GM21717 (cell line): Measurements from ENCODE around the gene ICAM3.

Experiments used
- ATAC-seq: cut with Tn5 transposase; IDR thresholded peaks from one replicate; pipeline ENCODE4 v1.9.1; 2021; ENCODE audit warnings: mild to moderate bottlenecking, moderate library complexity; ENCODE audit not compliant: unreplicated experiment

ICAM3 gene

DNA sequence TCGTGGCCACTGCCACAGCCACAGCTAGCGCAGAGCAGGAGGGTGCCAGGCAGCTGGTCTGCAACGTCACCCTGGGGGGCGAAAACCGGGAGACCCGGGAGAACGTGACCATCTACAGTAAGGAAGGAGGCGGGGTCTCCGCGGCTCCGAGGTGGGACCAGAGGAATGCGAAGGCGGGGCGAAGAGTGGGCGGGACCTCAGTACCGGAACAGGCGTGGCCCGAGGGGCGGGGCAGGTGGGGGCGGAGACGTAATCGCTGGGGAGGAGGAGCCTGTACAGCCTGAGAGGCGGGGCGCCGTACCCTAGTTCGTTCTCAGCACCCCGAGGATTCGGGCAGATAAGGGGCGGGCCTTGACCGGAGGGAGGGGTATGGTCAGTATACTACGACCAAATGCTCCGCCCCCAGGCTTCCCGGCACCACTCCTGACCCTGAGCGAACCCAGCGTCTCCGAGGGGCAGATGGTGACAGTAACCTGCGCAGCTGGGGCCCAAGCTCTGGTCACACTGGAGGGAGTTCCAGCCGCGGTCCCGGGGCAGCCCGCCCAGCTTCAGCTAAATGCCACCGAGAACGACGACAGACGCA lies 47.1 kb downstream of the ICAM3 start:
- ATAC-seq, result peak; percentile 34

DNA sequence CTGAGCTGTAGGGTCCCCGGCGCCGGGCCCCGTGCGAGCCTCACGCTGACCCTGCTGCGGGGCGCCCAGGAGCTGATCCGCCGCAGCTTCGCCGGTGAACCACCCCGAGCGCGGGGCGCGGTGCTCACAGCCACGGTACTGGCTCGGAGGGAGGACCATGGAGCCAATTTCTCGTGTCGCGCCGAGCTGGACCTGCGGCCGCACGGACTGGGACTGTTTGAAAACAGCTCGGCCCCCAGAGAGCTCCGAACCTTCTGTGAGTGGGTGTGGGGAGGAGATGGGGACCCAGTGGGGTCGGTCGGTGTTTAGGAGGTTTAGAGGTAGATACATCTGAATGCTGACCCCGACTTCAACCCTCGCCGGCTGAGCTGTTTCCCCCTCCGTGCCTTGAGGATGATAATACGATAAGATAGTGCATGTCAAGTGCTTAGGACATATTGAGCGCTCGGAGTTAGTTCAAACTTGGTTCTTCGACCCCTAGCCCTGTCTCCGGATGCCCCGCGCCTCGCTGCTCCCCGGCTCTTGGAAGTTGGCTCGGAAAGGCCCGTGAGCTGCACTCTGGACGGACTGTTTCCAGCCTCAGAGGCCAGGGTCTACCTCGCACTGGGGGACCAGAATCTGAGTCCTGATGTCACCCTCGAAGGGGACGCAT lies 47.7 kb downstream of the ICAM3 start:
- peak; percentile 1 for ATAC-seq

DNA sequence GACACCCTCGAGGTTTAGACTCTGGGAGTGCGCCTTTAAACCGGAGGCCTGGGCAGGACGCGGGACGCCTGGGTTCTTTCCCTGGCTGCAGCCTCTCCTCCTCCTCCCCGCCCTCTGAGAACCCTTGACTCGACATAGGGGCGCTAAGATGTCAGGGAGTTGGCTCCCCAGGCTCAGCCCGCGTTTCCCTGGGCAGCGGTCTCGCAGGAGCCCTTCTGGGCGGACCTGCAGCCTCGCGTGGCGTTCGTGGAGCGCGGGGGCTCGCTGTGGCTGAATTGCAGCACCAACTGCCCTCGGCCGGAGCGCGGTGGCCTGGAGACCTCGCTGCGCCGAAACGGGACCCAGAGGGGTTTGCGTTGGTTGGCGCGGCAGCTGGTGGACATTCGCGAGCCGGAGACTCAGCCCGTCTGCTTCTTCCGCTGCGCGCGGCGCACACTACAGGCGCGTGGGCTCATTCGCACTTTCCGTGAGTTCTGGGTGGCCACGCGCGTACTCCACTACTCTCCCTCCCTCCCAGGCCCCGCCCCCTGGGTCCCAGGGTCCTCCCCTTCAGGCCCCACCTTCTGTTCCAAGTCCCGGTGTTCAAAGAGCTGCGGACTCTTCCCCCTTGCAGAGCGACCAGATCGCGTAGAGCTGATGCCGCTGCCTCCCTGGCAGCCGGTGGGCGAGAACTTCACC lies 48.4 kb downstream of the ICAM3 start:
- ATAC-seq, result no peak

DNA sequence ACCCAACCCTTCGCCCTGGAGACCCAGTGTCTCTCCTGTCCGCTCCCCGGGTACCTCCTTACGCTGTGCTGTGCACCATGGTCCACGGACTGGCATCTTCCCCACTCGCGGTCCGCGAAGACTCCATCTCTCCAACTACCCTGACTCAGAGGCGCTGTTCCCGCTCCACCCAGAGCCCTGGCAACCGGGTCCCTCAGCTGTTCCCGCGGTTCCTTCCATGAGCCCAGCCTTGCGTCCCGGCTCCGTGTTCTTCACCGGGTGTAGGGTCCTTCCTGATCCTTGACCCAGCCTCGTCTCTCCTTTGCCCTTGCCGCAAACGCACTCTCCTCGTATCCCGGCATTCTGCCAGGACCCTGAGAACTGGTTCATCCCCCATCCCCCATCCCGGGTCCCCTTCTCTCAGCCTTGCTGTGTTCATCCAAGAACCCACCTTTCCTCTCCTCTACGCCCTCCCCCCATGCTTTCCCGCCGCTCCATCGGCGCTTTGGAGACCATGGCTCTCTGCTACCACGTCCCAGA lies 49.0 kb downstream of the ICAM3 start:
- no peak for ATAC-seq

DNA sequence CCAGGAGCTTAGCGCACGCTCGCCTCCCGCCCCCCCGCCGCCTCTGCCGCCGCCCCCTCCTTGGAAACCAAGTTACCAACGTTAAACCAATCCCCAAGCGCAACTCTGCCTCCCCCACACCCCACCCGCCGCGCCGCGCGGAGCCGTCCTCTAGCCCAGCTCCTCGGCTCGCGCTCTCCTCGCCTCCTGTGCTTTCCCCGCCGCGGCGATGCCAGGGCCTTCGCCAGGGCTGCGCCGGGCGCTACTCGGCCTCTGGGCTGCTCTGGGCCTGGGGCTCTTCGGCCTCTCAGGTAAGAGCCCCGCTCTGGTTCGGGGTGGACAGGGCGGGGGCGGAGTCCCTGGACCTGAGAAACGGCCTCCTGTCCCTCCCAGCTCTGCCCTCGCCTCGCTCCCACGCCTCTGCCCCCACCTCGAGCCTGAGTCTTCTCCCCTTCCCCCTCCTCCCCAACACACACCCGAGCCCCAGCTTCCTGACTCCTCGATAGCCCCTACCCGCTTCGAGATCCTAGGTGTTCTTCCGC lies 49.5 kb downstream of the ICAM3 start, which contains the start of gene ICAM5:
Gene ICAM5 (plus strand): TSS at position 117 of the 521 bp plus-strand sequence. CDS start 92 bp downstream, at position 209.
- no peak for ATAC-seq

DNA sequence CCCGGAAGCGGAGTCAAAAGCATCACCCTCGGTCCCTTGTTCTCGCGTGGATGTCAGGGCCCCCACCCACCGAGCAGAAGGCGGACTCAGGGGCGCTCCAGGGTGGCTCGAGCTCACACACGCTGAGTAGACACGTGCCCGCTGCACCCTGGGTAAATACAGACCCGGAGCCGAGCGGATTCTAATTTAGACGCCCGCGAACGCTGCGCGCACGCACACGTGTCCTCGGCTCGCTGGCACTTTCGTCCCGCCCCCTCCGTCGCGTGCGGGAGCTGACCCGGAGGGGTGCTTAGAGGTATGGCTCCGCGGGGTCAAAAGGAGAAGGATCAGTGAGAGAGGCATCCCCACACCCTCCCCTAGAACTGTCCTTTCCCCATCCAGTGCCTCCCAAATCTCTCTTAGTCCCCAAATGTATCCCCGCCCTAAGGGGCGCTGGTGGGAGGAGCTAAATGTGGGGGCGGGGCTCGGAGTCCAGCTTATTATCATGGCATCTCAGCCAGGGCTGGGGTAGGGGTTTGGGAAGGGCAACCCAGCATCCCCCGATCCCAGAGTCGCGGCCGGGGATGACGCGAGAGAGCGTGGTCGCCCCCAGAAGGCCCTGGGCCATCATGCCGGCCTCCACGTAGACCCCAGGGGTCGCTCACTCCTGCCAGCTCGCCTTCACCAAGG lies 50.1 kb downstream of the ICAM3 start:
- ATAC-seq, result no peak

DNA sequence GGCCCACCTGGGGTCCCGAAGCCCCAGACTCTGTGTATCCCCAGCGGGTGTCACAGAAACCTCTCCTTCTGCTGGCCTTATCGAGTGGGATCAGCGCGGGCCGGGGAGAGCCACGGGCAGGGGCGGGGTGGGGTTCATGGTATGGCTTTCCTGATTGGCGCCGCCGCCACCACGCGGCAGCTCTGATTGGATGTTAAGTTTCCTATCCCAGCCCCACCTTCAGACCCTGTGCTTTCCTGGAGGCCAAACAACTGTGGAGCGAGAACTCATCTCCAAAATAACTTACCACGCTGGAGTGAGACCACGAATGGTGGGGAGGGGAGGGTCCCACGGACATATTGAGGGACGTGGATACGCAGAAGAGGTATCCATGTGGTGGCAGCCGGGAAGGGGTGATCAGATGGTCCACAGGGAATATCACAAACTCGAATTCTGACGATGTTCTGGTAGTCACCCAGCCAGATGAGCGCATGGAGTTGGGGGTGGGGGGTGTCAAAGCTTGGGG lies 50.7 kb downstream of the ICAM3 start:
- ATAC-seq, result no peak

DNA sequence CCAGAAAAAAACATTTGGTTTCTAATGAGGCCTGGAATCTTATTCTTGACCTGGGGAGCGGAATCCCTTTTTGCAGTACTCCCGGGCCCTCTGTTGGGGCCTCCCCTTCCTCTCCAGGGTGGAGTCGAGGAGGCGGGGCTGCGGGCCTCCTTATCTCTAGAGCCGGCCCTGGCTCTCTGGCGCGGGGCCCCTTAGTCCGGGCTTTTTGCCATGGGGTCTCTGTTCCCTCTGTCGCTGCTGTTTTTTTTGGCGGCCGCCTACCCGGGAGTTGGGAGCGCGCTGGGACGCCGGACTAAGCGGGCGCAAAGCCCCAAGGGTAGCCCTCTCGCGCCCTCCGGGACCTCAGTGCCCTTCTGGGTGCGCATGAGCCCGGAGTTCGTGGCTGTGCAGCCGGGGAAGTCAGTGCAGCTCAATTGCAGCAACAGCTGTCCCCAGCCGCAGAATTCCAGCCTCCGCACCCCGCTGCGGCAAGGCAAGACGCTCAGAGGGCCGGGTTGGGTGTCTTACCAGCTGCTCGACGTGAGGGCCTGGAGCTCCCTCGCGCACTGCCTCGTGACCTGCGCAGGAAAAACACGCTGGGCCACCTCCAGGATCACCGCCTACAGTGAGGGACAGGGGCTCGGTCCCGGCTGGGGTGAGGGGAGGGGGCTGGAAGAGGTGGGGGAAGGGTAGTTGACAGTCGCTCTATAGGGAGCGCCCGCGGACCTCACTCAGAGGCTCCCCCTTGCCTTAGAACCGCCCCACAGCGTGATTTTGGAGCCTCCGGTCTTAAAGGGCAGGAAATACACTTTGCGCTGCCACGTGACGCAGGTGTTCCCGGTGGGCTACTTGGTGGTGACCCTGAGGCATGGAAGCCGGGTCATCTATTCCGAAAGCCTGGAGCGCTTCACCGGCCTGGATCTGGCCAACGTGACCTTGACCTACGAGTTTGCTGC lies 52.4 kb downstream of the ICAM3 start, which contains the start of gene ICAM4:
Gene ICAM4 (plus strand): TSS at position 153 of the 935 bp plus-strand sequence. CDS start 58 bp downstream, at position 211.
- no peak for ATAC-seq

DNA sequence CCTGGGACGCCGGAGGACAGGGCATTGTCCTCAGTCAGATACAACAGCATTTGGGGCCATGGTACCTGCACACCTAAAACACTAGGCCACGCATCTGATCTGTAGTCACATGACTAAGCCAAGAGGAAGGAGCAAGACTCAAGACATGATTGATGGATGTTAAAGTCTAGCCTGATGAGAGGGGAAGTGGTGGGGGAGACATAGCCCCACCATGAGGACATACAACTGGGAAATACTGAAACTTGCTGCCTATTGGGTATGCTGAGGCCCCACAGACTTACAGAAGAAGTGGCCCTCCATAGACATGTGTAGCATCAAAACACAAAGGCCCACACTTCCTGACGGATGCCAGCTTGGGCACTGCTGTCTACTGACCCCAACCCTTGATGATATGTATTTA lies 54.0 kb downstream of the ICAM3 start:
- no peak for ATAC-seq

DNA sequence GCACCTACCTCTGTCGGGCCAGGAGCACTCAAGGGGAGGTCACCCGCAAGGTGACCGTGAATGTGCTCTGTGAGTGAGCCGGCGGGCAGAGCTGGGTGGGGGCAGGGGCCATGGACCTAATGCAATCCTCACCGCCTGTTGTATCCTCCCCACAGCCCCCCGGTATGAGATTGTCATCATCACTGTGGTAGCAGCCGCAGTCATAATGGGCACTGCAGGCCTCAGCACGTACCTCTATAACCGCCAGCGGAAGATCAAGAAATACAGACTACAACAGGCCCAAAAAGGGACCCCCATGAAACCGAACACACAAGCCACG lies 54.5 kb downstream of the ICAM3 start:
- no peak for ATAC-seq

DNA sequence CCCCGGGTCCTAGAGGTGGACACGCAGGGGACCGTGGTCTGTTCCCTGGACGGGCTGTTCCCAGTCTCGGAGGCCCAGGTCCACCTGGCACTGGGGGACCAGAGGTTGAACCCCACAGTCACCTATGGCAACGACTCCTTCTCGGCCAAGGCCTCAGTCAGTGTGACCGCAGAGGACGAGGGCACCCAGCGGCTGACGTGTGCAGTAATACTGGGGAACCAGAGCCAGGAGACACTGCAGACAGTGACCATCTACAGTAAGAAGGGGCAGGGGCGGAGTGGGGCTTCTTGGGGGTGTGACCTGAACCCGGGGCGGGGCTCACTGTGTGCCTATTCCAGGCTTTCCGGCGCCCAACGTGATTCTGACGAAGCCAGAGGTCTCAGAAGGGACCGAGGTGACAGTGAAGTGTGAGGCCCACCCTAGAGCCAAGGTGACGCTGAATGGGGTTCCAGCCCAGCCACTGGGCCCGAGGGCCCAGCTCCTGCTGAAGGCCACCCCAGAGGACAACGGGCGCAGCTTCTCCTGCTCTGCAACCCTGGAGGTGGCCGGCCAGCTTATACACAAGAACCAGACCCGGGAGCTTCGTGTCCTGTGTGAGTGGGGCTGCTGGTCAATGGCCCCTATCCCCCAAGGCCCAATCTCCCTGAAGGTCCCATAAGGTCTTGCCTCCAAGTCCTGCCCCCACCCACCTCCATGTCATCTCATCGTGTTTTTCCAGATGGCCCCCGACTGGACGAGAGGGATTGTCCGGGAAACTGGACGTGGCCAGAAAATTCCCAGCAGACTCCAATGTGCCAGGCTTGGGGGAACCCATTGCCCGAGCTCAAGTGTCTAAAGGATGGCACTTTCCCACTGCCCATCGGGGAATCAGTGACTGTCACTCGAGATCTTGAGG lies 55.1 kb downstream of the ICAM3 start:
- ATAC-seq, result no peak
